Activated naive CD4-positive, alpha-beta T cell treated with anti-CD3 and anti-CD28 coated beads, Interleukin-2, amount 50 U/mL, for 24 hours (primary cell): ENCODE measurements around the gene CBX4.

Source experiments
- H3K27ac Mint-ChIP-seq: one replicate; pipeline ENCODE4 v1.8.0; 2021; ENCODE audit warnings: mild to moderate bottlenecking, mixed read lengths
- H3K27me3 Mint-ChIP-seq: one replicate; pipeline ENCODE4 v1.8.0; 2021; ENCODE audit warnings: mixed read lengths
- H3K36me3 Mint-ChIP-seq: one replicate; pipeline ENCODE4 v1.8.0; 2021; ENCODE audit warnings: mixed read lengths
- H3K4me1 Mint-ChIP-seq: one replicate; pipeline ENCODE4 v1.8.0; 2021; ENCODE audit warnings: mixed read lengths
- H3K4me3 Mint-ChIP-seq: one replicate; pipeline ENCODE4 v1.8.0; 2021; ENCODE audit warnings: mild to moderate bottlenecking, mixed read lengths
- H3K9me3 Mint-ChIP-seq: one replicate; pipeline ENCODE4 v1.8.0; 2021; ENCODE audit warnings: mixed read lengths

The CBX4 gene

DNA sequence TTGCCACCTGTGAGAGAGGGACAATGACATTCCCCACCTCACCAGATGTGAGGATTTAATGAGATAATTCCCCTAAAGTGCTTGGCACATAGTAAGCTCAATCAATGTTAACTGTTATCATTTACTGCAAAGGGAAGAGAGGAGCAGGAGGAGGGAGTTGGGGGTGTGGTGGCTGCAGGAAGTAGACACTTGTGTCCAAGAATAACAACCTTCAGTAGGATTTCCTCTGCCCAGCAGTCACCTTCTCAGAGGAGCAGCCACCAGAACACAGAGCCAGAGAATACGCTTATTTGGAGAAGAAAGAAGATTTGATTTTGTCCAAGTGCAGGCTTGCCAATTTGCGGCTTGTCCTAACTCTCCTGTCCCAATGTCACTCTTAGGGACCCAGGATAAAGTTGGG is 10.2 kb downstream of the CBX4 start:
- Mint-ChIP-seq H3K36me3 (peaks cover 3% of the 10 kb centered on the region), H3K27ac (no peak overlapping the region), H3K9me3 (no peaks in the 10 kb centered on the region), H3K27me3 (no peaks in the 10 kb centered on the region), H3K4me3 (no peak overlapping the region), H3K4me1 (peaks cover 25% of the 10 kb centered on the region)

DNA sequence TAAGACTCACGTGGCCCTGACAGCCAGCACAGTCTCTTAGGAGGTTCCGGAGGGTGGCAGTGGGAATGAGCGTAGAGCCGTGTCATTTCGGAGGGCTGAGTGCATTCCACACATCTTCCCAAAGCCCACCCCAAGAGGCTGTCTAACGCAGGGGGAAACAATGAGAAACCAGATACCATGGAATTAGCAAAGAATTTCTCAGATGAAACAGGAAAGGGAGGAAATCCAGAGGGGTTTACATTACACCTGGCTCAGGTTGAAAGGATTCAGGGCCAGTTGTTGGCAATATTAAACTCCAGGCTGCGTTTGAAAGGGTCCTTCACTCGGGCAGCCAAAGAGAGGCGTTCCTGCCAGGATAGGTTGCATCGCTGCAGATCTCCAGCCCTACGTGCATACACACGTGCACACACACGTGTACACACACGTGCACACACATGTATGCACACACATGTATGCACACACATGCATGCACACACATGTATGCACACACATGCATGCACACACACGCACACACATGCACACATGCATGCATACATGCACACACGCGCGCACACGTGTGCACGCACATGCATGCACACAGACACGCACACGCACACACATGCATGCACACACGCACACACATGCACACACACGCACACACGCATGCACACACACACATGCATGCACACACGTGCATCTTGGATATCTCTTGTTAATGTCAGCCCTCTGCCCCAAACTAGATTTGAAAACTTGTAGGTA is 12.2 kb downstream of the CBX4 start:
- no peak overlapping the region for H3K4me3 Mint-ChIP-seq
- H3K9me3 Mint-ChIP-seq: no peaks in the 10 kb centered on the region
- no peak overlapping the region for H3K27ac Mint-ChIP-seq
- no peaks in the 10 kb centered on the region for H3K36me3 Mint-ChIP-seq
- H3K4me1 Mint-ChIP-seq: peaks cover 19% of the 10 kb centered on the region
- peaks cover 1% of the 10 kb centered on the region for H3K27me3 Mint-ChIP-seq

DNA sequence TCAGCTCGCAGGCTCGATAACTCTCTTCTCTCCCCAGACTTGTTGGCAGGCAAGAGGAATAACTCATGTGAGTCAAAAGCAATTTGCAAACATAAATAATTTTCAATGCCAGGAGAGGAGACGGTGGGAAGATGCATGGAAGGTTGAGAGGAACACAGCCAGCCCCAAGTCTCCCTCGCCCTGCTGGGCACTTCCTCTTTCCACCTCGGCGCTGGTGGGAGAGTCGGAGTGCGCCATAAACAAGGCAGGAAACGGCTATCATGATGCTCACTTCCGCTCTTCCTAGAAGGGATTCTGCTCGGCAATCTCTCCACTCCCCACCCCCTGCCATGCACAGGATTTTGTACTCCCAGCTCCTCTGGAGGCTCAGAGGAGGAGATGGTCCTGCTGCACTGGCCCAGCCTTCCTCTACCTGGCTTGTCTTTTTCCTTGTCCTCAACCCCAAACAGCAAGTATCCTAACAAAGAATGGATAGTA is 13.0 kb downstream of the CBX4 start:
- no peak overlapping the region for H3K27ac Mint-ChIP-seq

DNA sequence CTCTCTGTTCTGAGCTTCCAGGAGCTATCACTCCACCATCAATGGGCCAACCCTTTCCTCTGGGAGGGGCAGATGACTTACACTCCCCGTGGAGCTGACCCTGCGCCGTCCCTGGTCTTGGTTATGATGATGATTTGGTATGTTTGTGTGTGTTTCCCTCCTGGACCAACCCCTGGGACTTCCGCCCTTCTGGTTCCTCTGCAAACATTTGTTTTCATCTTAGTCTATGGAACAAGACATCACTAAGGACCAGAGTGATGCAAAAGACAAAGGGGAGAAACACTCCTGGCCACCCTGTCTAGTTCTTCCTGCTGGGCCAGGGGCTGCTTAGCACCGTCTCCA is 13.7 kb downstream of the CBX4 start:
- Mint-ChIP-seq H3K27ac (no peak overlapping the region), H3K4me1 (peaks cover 15% of the 10 kb centered on the region), H3K36me3 (no peaks in the 10 kb centered on the region), H3K9me3 (no peaks in the 10 kb centered on the region), H3K27me3 (peaks cover 1% of the 10 kb centered on the region), H3K4me3 (no peak overlapping the region)

More for the DNA sequence above, 13.0 kb downstream of the CBX4 start:
- H3K9me3 Mint-ChIP-seq: no peaks in the 10 kb centered on the region
- no peaks in the 10 kb centered on the region for H3K36me3 Mint-ChIP-seq
- peaks cover 1% of the 10 kb centered on the region for H3K27me3 Mint-ChIP-seq
- no peak overlapping the region for H3K4me3 Mint-ChIP-seq
- H3K4me1 Mint-ChIP-seq: peaks cover 15% of the 10 kb centered on the region

DNA sequence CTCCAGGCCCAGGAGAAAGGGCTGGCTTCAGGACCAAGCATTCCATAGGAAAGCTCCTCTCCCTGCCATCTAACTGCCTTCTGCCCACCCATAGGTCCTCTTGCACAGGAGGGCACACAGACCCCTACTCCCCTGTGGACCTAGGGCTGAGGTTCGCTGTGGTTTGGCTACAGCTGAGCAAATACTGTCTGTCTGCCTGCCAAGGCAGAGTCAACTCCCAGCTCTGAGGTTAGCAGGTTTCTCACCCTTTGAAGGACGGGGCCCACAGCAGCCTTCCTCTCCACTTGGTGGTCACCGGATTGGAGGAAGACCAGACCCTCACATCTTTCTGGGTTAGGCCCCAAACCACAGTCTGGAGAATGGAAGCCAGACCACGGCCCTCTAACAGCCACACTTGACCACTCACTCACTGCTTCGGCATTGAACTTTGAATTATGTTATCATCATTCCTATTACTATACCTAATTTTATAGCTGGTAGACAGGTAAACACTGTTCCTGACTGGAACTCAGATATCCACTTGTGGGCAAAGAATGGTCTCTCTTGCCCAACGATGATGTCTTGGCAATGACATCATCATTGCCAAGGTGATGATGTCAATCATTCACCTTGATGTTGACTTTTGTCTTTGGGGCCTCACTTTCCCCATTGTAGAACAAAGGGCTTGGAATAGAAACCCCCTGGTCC is 14.2 kb downstream of the CBX4 start:
- peaks cover 1% of the 10 kb centered on the region for H3K27me3 Mint-ChIP-seq
- H3K36me3 Mint-ChIP-seq: no peaks in the 10 kb centered on the region
- peaks cover 15% of the 10 kb centered on the region for H3K4me1 Mint-ChIP-seq
- no peak overlapping the region for H3K27ac Mint-ChIP-seq
- no peaks in the 10 kb centered on the region for H3K9me3 Mint-ChIP-seq
- no peak overlapping the region for H3K4me3 Mint-ChIP-seq

DNA sequence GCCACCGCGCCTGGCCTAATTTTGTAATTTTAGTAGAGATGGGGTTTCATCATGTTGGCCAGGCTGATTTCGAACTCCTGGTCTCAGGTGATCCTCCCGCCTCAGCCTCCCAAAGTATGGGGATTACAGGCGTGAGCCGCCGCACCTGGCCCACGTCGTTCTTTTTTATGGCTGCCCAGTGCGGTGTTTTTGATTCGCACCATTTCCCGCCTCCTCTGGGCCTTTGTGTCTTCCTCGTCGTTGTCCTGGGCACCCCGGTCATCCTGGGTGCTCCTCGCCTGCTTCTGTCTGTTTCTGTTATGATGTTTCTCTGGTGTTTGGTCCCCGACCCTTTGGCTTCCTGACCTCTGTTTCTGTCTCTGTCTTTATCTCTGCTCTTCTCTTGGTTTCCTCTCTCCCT is 15.0 kb downstream of the CBX4 start:
- no peak overlapping the region for H3K4me3 Mint-ChIP-seq
- no peaks in the 10 kb centered on the region for H3K9me3 Mint-ChIP-seq
- H3K36me3 Mint-ChIP-seq: no peaks in the 10 kb centered on the region
- peaks cover 1% of the 10 kb centered on the region for H3K27me3 Mint-ChIP-seq
- H3K27ac Mint-ChIP-seq: no peak overlapping the region
- H3K4me1 Mint-ChIP-seq: peaks cover 14% of the 10 kb centered on the region

DNA sequence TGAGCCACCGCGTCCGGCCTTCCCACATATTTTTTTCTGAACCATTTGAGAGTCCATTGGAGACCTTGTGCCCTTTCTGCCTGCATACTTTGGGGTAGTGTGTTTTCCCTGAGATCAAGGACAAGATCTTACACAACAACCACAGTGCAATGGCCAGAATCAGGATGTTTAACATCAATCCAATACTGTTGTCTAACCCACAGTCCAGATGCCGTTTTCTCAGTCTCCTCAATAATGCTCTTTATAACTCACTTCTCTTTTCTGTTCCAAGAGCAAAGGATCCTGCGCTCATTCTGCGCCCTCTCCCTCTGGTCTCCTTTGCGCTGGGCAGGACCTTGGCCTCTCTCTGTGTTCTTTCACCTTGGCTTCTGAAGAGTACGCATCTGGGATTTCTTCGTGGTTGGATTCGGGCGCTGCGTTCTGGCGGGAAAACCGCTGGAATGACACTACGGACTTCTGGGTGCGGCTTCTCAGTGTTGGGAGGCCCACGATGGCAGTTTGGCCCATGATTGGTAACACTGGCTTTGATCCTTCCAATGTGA is 16.6 kb downstream of the CBX4 start:
- peaks cover 9% of the 10 kb centered on the region for H3K4me1 Mint-ChIP-seq

DNA sequence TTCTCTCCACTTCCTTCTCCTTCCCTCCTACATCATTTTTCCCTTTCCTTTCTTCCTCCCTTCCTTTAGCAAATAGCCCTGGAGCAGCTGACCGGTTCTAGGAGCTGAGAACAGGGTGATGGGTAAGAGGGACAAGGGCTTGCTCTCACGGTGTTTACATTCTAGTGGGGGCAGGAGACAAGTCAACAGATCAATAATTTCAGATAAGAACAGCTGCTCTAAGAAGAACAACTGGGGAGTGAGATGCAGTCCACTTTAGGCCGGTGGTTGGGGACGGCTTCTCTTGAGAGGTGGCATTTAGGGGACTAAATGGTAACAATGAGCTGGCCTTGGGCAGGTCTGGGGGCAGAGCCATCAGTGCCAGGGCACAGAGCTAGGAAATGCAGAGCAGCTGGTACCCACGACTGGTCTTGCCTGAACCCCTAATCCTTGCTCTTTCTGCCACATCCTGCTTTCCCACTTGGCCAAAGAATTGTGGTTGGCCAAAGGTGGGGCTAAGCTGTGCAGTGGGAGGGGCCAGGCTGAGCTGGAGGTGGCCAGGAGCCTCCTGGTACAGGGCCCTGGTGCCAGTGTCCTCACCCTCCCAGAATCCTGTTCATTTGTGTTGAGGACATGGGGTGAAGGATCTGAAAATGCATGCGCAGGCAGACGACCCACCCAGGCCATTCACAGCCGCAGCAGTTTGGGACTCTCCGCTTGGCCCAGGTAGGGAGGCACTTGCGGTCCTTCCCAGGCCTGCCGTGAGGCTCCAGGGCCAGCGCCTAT is 17.7 kb downstream of the CBX4 start:
- peak overlapping the region; percentile 68 for H3K27ac Mint-ChIP-seq
- peaks cover 5% of the 10 kb centered on the region for H3K4me1 Mint-ChIP-seq
- H3K27me3 Mint-ChIP-seq: peaks cover 6% of the 10 kb centered on the region
- H3K36me3 Mint-ChIP-seq: no peaks in the 10 kb centered on the region
- H3K9me3 Mint-ChIP-seq: no peaks in the 10 kb centered on the region
- H3K4me3 Mint-ChIP-seq: no peak overlapping the region

More for the DNA sequence above, 16.6 kb downstream of the CBX4 start:
- H3K27ac Mint-ChIP-seq: no peak overlapping the region
- H3K9me3 Mint-ChIP-seq: no peaks in the 10 kb centered on the region
- peaks cover 3% of the 10 kb centered on the region for H3K27me3 Mint-ChIP-seq
- H3K4me3 Mint-ChIP-seq: no peak overlapping the region
- no peaks in the 10 kb centered on the region for H3K36me3 Mint-ChIP-seq

DNA sequence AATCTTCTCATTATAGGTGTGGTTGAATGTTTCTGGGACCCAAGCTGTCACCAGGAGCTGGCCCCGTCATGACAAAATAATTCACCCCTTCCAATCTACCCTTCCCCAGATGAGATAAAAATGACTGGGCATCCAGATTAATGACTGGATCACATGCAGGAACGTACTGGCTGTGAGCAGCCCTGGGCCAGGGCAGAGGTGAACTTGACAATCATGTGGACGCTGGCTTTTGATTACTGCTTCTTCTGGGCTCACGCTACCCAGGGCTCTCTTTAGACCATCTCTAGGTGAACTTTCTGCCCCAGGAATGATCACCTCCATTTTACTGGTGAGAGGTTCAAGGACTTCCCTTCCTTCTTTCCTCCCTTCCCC is 18.3 kb downstream of the CBX4 start:
- Mint-ChIP-seq H3K4me1 (peaks cover 4% of the 10 kb centered on the region), H3K4me3 (no peak overlapping the region), H3K36me3 (no peaks in the 10 kb centered on the region), H3K9me3 (no peaks in the 10 kb centered on the region), H3K27ac (peak overlapping the region; percentile 68), H3K27me3 (peaks cover 11% of the 10 kb centered on the region)

DNA sequence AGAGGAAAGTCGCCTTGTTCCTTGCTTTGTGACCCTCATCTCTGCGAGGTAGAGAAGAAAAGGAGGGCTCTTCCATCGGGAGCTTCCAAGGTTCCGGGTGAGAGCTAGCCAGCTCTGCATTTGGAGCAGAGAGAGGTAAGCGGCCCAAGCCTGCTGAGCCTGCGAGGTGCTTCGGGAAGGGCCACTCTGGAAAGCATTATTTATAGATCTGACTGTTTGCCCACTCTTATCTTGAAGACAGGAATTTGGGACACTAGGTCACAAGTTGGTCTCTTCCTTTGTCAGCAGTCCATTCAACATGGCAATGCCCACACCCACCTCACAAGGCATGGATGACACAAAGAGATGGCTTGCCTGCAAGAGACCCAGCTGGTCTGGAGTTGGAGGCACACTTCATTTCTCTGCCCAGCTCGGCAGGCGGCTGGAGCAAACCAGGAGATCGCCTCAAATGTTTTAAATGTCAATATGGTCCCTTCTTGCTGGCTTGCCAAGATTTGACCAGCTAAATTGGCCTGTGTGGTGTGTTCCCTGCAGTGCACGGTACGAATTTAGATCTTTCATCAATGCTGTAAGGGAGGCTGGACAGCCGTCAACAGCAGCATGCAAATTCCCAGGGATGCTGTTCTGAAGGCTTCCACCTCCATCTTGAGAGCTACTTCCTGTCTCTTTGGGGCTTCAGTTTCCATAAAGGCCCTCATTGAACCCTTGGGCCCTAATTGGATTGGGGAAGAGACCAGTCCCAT is 19.5 kb downstream of the CBX4 start:
- H3K9me3 Mint-ChIP-seq: no peaks in the 10 kb centered on the region
- H3K4me3 Mint-ChIP-seq: no peak overlapping the region
- no peaks in the 10 kb centered on the region for H3K36me3 Mint-ChIP-seq
- no peak overlapping the region for H3K27ac Mint-ChIP-seq
- H3K27me3 Mint-ChIP-seq: peaks cover 12% of the 10 kb centered on the region
- peaks cover 5% of the 10 kb centered on the region for H3K4me1 Mint-ChIP-seq

DNA sequence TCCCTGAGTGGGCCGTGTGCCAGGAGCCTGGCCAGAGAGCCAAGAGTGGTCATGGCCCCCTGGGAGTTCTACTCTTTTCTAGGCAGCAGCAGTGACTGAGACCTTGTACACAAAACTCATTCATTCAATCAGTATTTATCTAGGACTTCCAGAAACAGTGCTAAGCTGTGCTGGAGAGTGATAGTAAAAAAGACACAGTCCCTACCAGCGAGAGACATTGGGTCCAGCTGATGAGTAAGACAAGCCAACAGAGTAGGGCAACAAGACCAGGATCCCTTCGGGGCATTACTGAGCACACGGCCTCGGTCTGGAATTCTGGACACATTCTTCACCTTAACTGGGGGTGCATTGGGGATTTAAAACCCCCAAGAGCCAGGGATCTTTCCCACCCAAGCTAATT is 20.2 kb downstream of the CBX4 start:
- peaks cover 3% of the 10 kb centered on the region for H3K36me3 Mint-ChIP-seq
- no peaks in the 10 kb centered on the region for H3K9me3 Mint-ChIP-seq
- no peak overlapping the region for H3K4me3 Mint-ChIP-seq
- peaks cover 11% of the 10 kb centered on the region for H3K4me1 Mint-ChIP-seq
- H3K27ac Mint-ChIP-seq: no peak overlapping the region
- peaks cover 18% of the 10 kb centered on the region for H3K27me3 Mint-ChIP-seq

DNA sequence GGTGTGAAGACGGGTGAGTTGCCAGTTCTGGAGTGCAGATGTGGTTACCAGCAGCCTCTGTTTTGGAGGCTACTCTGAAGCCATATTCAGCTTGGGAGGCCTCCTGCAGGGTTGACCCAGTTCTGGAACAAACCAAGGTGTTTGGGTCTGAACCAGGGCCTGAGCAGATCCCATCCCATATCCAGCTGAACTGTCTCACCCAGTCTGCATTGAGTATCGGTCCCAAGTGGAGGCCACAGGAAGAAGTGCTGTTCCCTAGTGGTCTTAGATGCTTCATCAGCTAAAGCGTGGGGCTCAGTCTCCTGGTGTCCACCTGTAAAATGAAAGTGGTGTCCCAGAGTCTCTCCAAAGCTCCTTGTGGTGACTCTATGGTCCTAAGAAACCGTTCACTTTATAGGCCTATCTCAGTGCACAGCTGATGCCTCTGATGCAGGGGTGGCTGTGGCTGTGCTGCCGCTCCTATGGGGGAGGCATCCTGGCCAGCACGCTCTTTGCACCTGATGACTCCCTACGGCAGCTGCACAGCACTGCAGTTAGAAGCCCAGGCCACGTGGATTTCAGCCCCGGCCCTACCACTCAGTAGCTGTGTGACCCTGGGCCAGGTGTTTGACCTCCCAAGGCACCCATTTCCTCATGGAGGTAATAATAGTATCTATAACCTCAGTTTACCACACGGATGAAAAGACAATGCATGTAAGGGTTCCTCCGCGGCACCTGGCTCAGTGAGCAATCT is 21.0 kb downstream of the CBX4 start:
- peaks cover 3% of the 10 kb centered on the region for H3K36me3 Mint-ChIP-seq
- no peaks in the 10 kb centered on the region for H3K9me3 Mint-ChIP-seq
- H3K27ac Mint-ChIP-seq: no peak overlapping the region
- H3K27me3 Mint-ChIP-seq: peaks cover 17% of the 10 kb centered on the region
- no peak overlapping the region for H3K4me3 Mint-ChIP-seq
- peaks cover 11% of the 10 kb centered on the region for H3K4me1 Mint-ChIP-seq

DNA sequence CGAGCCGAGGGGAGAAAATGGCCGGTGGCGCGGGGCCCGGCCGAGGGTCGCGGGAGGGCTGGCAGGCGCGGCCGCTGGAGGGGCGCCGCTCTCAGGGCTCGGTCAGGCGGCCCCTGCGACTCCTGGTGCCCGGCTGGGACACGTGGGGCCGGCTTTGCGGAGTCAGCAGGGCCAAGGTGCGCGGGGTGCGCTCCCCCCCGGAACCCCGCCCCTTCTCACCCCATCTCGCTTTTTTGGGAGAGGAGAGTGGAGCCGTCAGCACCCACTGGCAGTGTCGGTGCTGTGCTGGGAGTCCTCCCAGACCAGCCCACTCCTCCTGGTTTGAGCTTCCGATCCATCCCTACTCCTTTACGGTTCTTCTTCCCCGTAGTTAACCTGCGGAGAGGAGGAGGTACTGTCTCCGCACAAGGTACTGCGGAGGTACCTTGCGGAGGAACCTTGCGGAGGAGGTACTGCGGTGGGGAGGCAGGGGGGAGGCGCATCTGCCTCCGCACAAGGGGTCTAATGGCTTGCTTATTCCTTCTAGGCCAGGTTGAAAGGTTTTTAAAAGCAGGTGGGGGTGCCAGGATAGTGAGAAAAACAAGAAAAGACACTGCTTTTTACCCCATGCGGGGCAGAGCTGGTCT is 23.3 kb downstream of the CBX4 start:
- H3K36me3 Mint-ChIP-seq: peaks cover 3% of the 10 kb centered on the region
- H3K4me3 Mint-ChIP-seq: peak overlapping the region; percentile 42
- H3K9me3 Mint-ChIP-seq: no peaks in the 10 kb centered on the region
- H3K27ac Mint-ChIP-seq: peak overlapping the region; percentile 55
- H3K27me3 Mint-ChIP-seq: peaks cover 26% of the 10 kb centered on the region
- H3K4me1 Mint-ChIP-seq: peaks cover 21% of the 10 kb centered on the region
